DND-41 (cell line): Measurements from ENCODE around the gene BGN.

ENCODE experiments used
- ATAC-seq: fragments of 200-7000 bp; cut with Tn5 transposase; 3 replicates; pipeline ENCODE4 v1.9.1; 2021; ENCODE audit warnings: low read depth; ENCODE audit not compliant: insufficient read depth
- DNase-seq: peaks from one replicate; pipeline ENCODE4 v3.0.0-alpha.2; 2020
- H2AFZ ChIP-seq: 2 replicates; pipeline ENCODE4 v1.6.0; 2012; ENCODE audit warnings: low read depth, low read length
- H3K27ac ChIP-seq: 2 replicates; pipeline ENCODE4 v1.5.1; 2012; ENCODE audit warnings: low read length, inconsistent platforms
- H3K27me3 ChIP-seq: fragments of 200-600 bp; sonication (generic); 2 replicates; pipeline ENCODE4 v1.6.0; 2012; ENCODE audit warnings: low read length, mild to moderate bottlenecking, inconsistent platforms; ENCODE audit not compliant: insufficient read depth, poor library complexity
- H3K36me3 ChIP-seq: 2 replicates; pipeline ENCODE4 v1.5.1; 2012; ENCODE audit warnings: low read length, inconsistent platforms; ENCODE audit not compliant: insufficient read depth
- H3K4me1 ChIP-seq: 2 replicates; pipeline ENCODE4 v1.5.1; 2012; ENCODE audit warnings: mild to moderate bottlenecking, low read length; ENCODE audit not compliant: insufficient read depth
- H3K4me2 ChIP-seq: 2 replicates; pipeline ENCODE4 v1.6.0; 2012; ENCODE audit warnings: mild to moderate bottlenecking, moderate library complexity, low read length, inconsistent platforms; ENCODE audit not compliant: insufficient read depth
- H3K4me3 ChIP-seq, 2 experiments: fragments of 200-600 bp in 1 of 2; shearing (Covaris generic) in 1 of 2; 2 replicates each; pipeline ENCODE4 v1.5.1; 2012 to 2016; ENCODE audit warnings: inconsistent platforms in 2 of 2, low read length in 2 of 2, mild to moderate bottlenecking in 2 of 2, low read depth in 1 of 2, moderate library complexity in 1 of 2
- H3K79me2 ChIP-seq: 2 replicates; pipeline ENCODE4 v1.6.0; 2012; ENCODE audit warnings: low read length, inconsistent platforms; ENCODE audit not compliant: insufficient read depth
- H3K9ac ChIP-seq: 2 replicates; pipeline ENCODE4 v1.6.0; 2012; ENCODE audit warnings: low read depth, mild to moderate bottlenecking, inconsistent platforms, low read length, moderate library complexity
- H3K9me3 ChIP-seq: 2 replicates; pipeline ENCODE4 v1.5.1; 2012; ENCODE audit warnings: low read length, moderate library complexity, mild to moderate bottlenecking, inconsistent platforms; ENCODE audit not compliant: insufficient read depth, severe bottlenecking
- H4K20me1 ChIP-seq: 2 replicates; pipeline ENCODE4 v1.6.0; 2012; ENCODE audit warnings: low read length; ENCODE audit not compliant: insufficient read depth
- CTCF ChIP-seq: IDR thresholded peaks from 2 replicates; pipeline ENCODE4 v1.5.1; 2012; ENCODE audit warnings: borderline replicate concordance, low read length, moderate library complexity, mild to moderate bottlenecking; ENCODE audit not compliant: poor library complexity, severe bottlenecking; ENCODE audit errors: extremely low read depth
- EZH2 ChIP-seq: IDR thresholded peaks from 3 replicates; pipeline ENCODE4 v1.6.1; 2012; ENCODE audit warnings: borderline replicate concordance, low read depth, mild to moderate bottlenecking, moderate library complexity, low read length, inconsistent platforms; ENCODE audit not compliant: severe bottlenecking

The BGN gene

GRCh38 chrX:153549807-153550206 lies 55.0 kb downstream of the BGN start:
- Histone ChIP-seq H2AFZ (no peak overlapping the region), H3K27ac (no peak overlapping the region), H4K20me1 (no peaks in the 10 kb centered on the region), H3K4me3 (no peak overlapping the region), H3K9ac (no peak overlapping the region), H3K36me3 (no peaks in the 10 kb centered on the region), H3K4me1 (no peaks in the 10 kb centered on the region), H3K4me2 (no peak overlapping the region), H3K27me3 (no peaks in the 10 kb centered on the region), H3K79me2 (no peaks in the 10 kb centered on the region), H3K9me3 (no peaks in the 10 kb centered on the region)
- DNase-seq (no peak), ATAC-seq (no peak; the same call in 2 of the 3 replicates)
- peak; percentile 29 for TF ChIP-seq CTCF
- TF ChIP-seq EZH2, result no peak

GRCh38 chrX:153551135-153551534 lies 56.4 kb downstream of the BGN start:
- Histone ChIP-seq H3K27ac (no peak overlapping the region), H3K4me3 (no peak overlapping the region), H3K9me3 (no peaks in the 10 kb centered on the region), H2AFZ (no peak overlapping the region), H3K27me3 (no peaks in the 10 kb centered on the region), H3K4me2 (no peak overlapping the region), H3K9ac (no peak overlapping the region), H3K79me2 (no peaks in the 10 kb centered on the region), H4K20me1 (no peaks in the 10 kb centered on the region), H3K36me3 (no peaks in the 10 kb centered on the region), H3K4me1 (no peaks in the 10 kb centered on the region)
- DNase-seq (no peak), ATAC-seq (no peak)
- TF ChIP-seq EZH2, result no peak
- TF ChIP-seq CTCF, result no peak

- peak; percentile 61 for DNase-seq
- no peak for TF ChIP-seq EZH2
- TF ChIP-seq CTCF, result peak; percentile 84
- Histone ChIP-seq H3K4me1 (no peaks in the 10 kb centered on the region), H3K4me3 (no peak overlapping the region), H3K36me3 (no peaks in the 10 kb centered on the region), H2AFZ (no peak overlapping the region), H3K27me3 (no peaks in the 10 kb centered on the region), H3K9me3 (no peaks in the 10 kb centered on the region), H3K9ac (no peak overlapping the region), H4K20me1 (no peaks in the 10 kb centered on the region), H3K79me2 (no peaks in the 10 kb centered on the region), H3K27ac (no peak overlapping the region), H3K4me2 (no peak overlapping the region)
- ATAC-seq, result peak; percentile 91
These were observed 59.9 kb downstream of the BGN start for GRCh38 chrX:153554519-153555167.

GRCh38 chrX:153556767-153557166 lies 62.0 kb downstream of the BGN start:
- TF ChIP-seq EZH2 (no peak), CTCF (no peak)
- Histone ChIP-seq H2AFZ (no peak overlapping the region), H3K4me2 (no peak overlapping the region), H3K9me3 (no peaks in the 10 kb centered on the region), H3K27me3 (no peaks in the 10 kb centered on the region), H3K4me1 (no peaks in the 10 kb centered on the region), H4K20me1 (no peaks in the 10 kb centered on the region), H3K9ac (no peak overlapping the region), H3K36me3 (no peaks in the 10 kb centered on the region), H3K79me2 (no peaks in the 10 kb centered on the region), H3K4me3 (no peak overlapping the region), H3K27ac (no peak overlapping the region)
- no peak for ATAC-seq
- DNase-seq, result no peak
